GM19395 (cell line): ENCODE results near the gene HYCC2.

Experiments
- ATAC-seq: cut with Tn5 transposase; IDR thresholded peaks from one replicate; pipeline ENCODE4 v1.9.1; 2021; ENCODE audit warnings: mild to moderate bottlenecking, moderate library complexity; ENCODE audit not compliant: unreplicated experiment

The HYCC2 gene

GRCh38 chr2:201071479-201072200 lies at the start of gene HYCC2, which contains the start of gene NDUFB3:
Gene HYCC2 (minus strand): TSS chr2:201071671. CDS start chr2:201024009, 47,662 bp downstream.
Gene NDUFB3 (plus strand): TSS chr2:201072001. CDS start chr2:201078883, 6,882 bp downstream.
- ATAC-seq: peak; percentile 99

- ATAC-seq: no peak
Measured at GRCh38 chr2:201118961-201119854, 47.7 kb upstream of the HYCC2 start.

GRCh38 chr2:201118121-201118960 lies 46.9 kb upstream of the HYCC2 start:
- peak; percentile 47 for ATAC-seq

- peak; percentile 0 for ATAC-seq
Measured at GRCh38 chr2:201117735-201118094, 46.2 kb upstream of the HYCC2 start.

- ATAC-seq: peak; percentile 28
Measured at GRCh38 chr2:201116959-201117734, 45.7 kb upstream of the HYCC2 start.

- peak; percentile 35 for ATAC-seq
Measured at GRCh38 chr2:201116115-201116958, 44.9 kb upstream of the HYCC2 start, which contains the start of gene CFLAR. Gene CFLAR (plus strand): TSS chr2:201116164. CDS start chr2:201129866, 13,702 bp downstream.

- no peak for ATAC-seq
Measured at GRCh38 chr2:201114846-201115245, 43.4 kb upstream of the HYCC2 start.

- no peak for ATAC-seq
Measured at GRCh38 chr2:201114350-201114749, 42.9 kb upstream of the HYCC2 start.

GRCh38 chr2:201111096-201111495 lies 39.6 kb upstream of the HYCC2 start:
- ATAC-seq: no peak

- ATAC-seq: no peak
Measured at GRCh38 chr2:201110615-201111014, 39.1 kb upstream of the HYCC2 start.

GRCh38 chr2:201109186-201109585 lies 37.7 kb upstream of the HYCC2 start:
- ATAC-seq: no peak

GRCh38 chr2:201108341-201108740 lies 36.9 kb upstream of the HYCC2 start:
- ATAC-seq: no peak

- ATAC-seq: no peak
Measured at GRCh38 chr2:201107624-201108023, 36.2 kb upstream of the HYCC2 start.

- no peak for ATAC-seq
Measured at GRCh38 chr2:201105759-201106158, 34.3 kb upstream of the HYCC2 start.

GRCh38 chr2:201100497-201100896 lies 29.0 kb upstream of the HYCC2 start:
- ATAC-seq: no peak

- ATAC-seq: no peak
Measured at GRCh38 chr2:201093573-201093972, 22.1 kb upstream of the HYCC2 start.

GRCh38 chr2:201090574-201090973 lies 19.1 kb upstream of the HYCC2 start:
- no peak for ATAC-seq

- ATAC-seq: no peak
Measured at GRCh38 chr2:201084863-201085262, 13.4 kb upstream of the HYCC2 start.

- ATAC-seq: no peak
Measured at GRCh38 chr2:201074996-201075395, 3.5 kb upstream of the HYCC2 start.
